ENCODE results near the gene CDRT4. TPM values are rescaled to one million over a fixed set of nuclear protein-coding genes. Genes with fewer than 3 reads are reported as not detected.

Gene CDRT4
- total RNA-seq, 1 donor from 2014 or later = 1.4 TPM

DNA sequence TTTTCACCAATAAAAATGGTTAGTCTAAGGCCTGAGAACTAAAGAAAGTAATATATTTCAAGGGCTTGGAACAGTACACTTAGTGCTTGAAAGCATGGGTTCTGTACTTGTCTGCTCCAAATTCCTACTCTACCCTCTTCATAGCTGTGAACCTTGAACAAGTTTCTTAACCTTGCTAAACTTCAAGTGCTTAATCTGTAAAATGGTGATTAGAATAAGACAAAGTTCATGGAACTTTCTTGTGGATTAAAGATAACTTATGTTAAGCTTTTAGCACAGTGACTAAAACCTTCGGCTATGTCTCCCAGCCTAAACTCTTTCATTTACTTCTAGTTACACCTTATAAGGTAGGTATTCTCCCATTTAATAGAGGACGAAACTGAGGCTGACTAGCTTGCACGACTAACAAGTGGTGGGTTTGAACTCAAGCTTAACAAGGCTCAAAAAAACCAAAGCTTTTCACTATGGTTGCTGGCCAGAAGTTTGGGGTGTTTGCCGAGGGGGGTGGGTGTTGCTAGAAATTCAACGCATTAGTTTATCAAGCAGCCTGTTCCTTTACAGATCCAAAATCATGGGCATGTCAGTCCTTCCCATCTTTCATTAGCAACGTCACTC lies 28.8 kb downstream of the CDRT4 start:
- TF ChIP-seq, protein P1, sequence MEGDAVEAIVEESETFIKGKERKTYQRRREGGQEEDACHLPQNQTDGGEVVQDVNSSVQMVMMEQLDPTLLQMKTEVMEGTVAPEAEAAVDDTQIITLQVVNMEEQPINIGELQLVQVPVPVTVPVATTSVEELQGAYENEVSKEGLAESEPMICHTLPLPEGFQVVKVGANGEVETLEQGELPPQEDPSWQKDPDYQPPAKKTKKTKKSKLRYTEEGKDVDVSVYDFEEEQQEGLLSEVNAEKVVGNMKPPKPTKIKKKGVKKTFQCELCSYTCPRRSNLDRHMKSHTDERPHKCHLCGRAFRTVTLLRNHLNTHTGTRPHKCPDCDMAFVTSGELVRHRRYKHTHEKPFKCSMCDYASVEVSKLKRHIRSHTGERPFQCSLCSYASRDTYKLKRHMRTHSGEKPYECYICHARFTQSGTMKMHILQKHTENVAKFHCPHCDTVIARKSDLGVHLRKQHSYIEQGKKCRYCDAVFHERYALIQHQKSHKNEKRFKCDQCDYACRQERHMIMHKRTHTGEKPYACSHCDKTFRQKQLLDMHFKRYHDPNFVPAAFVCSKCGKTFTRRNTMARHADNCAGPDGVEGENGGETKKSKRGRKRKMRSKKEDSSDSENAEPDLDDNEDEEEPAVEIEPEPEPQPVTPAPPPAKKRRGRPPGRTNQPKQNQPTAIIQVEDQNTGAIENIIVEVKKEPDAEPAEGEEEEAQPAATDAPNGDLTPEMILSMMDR (IDR thresholded peaks at IDR 0.05; ENCODE audit: borderline replicate concordance) = no peak
- Histone ChIP-seq H3K36me3 (no peaks in the 10 kb centered on the region), H3K27me3 (ENCODE audit: low read depth) (no peaks in the 10 kb centered on the region), H3K27ac (replicated peaks) (peak overlapping the region; percentile 87), H3K4me1 (peaks cover 63% of the 10 kb centered on the region), H3K4me3 (no peak overlapping the region), H3K9me3 (replicated peaks) (no peaks in the 10 kb centered on the region)
- intact Hi-C loops (cut with micrococcal nuclease) = no loop called here
- no peak for DNase-seq

DNA sequence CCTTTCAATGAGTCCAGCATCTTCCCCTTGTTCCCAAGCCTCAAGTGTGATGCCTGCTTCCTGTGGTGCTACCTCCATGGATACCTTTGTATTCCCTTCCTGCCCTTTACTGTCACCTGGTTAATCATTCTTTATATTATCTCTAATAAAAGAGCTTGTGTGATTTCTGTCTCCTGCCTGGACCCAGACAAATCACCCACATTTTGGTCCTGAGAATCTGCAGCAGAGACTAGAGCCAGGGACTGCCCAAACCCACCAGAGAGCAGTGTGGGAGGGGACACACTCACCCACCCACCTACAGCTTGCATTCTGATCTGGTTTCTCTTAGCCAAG lies 30.2 kb downstream of the CDRT4 start:
- H3K9me3 ChIP-seq (replicated peaks) = no peaks in the 10 kb centered on the region
- no peak for DNase-seq
- H3K27me3 ChIP-seq (ENCODE audit: low read depth) = no peaks in the 10 kb centered on the region
- peak overlapping the region; percentile 87 for H3K27ac ChIP-seq (replicated peaks)
- H3K4me1 ChIP-seq = peaks cover 68% of the 10 kb centered on the region
- TF ChIP-seq, protein P1 (IDR thresholded peaks at IDR 0.05; ENCODE audit: borderline replicate concordance) = no peak
- no peak overlapping the region for H3K4me3 ChIP-seq
- intact Hi-C loops (cut with micrococcal nuclease) = no loop called here
- H3K36me3 ChIP-seq = no peaks in the 10 kb centered on the region

DNA sequence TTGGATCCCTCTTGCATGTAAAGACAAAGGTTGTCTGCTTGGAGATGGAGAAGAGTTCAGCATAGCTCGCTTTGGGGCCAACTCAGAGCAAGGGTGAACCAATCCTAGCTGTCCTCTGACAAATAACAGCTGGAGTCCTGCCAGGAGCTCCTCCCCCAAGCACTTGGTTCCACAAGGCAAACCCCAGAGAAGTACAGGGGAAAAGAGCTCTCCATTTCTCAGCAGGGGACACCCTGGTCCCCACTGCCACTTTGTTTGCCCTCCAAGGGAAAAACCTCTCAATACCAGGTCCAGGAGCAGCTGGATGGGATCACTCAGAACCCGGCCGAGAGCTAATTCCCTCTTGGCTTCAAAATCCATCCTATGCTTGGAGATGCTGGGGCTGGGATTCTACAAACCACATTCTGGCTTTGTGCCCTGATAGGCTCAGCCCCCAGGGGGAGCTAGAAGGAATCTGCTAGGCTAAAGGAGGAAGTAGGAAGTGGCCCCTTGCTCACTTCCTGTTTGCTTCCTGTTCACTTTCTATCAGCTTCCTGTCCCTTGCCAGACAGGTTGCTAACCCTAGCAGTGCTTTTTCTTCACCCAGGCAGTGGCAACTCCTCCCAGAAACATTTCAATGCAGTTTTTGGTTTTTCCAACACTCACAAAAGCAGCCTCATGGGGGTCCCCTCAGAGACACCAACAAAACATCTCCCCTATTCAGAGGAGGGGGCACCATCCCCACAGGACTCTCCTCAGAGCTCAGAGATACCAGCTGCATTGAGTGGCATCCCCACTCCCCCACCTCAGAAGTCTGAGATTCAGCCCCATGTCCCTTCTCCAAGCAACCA lies 30.7 kb downstream of the CDRT4 start:
- intact Hi-C loops (cut with micrococcal nuclease) = no loop called here
- Histone ChIP-seq H3K27ac (replicated peaks) (peak overlapping the region; percentile 87), H3K4me3 (no peak overlapping the region), H3K4me1 (peaks cover 68% of the 10 kb centered on the region), H3K36me3 (no peaks in the 10 kb centered on the region), H3K27me3 (ENCODE audit: low read depth) (no peaks in the 10 kb centered on the region), H3K9me3 (replicated peaks) (no peaks in the 10 kb centered on the region)
- DNase-seq = peak; percentile 76
- TF ChIP-seq, protein P1 (IDR thresholded peaks at IDR 0.05; ENCODE audit: borderline replicate concordance) = peak; percentile 55

DNA sequence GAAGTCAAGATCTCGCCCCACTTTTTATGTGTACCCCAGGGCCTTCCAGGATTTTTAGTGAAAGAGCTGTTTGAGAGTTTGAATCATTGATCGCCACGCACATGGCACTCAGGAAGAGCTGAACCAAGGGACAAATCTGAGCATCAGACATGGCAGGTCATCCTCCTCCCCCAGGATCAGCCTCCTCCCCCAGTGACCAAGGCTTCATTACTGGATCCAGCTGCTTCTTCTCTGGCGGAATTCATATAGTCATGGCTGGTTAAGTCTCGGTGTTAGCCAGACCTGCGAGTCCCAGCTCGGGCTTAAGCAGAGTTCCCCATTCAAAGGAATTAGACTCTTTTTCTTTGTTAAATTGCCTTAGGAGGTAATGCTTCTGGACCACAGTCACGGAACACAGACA lies 32.5 kb downstream of the CDRT4 start:
- intact Hi-C loops (cut with micrococcal nuclease) = no loop called here
- Histone ChIP-seq H3K36me3 (no peaks in the 10 kb centered on the region), H3K9me3 (replicated peaks) (no peaks in the 10 kb centered on the region), H3K27ac (replicated peaks) (peak overlapping the region; percentile 87), H3K4me1 (peaks cover 63% of the 10 kb centered on the region), H3K27me3 (ENCODE audit: low read depth) (no peaks in the 10 kb centered on the region), H3K4me3 (no peak overlapping the region)
- no peak for DNase-seq
- TF ChIP-seq, protein P1 (IDR thresholded peaks at IDR 0.05; ENCODE audit: borderline replicate concordance) = no peak

DNA sequence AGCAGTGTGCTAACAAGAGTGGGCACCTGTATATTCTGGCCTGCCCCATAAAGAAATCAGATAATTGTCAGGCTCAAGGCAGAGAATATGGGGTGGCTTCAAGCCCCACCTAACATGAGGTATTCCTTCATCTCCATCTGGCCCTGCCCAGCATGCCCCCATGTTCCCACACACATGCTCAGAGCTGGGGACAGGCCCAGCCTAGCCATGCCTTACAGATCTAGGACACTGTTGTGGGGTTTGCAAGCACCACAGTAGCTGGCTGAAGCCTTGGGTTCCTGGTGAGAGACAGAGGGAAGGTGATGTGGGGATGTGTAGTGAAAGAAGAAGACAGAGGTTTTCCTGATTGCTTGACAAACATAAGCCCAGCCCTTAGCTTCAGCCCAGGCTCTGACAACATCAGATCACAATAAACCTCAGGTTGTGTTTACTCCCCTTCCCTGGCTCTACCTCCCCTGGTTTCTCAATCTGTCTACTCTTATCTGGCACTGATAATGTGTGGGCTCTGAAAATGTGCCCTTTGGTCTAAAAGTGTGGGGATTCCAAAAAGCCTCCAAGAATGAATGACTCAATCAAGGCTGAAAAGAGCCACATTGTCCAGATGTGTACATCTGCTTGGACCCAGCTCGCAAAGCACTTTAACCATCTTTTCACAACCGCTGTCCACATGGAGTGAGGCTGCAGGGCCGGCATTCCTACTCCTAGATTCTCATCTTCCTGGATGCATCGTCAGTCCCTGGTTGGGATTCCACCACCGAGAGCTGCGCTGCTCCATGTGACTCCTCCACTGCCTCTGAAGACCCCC lies 34.4 kb downstream of the CDRT4 start:
- H3K27me3 ChIP-seq (ENCODE audit: low read depth) = no peaks in the 10 kb centered on the region
- no peaks in the 10 kb centered on the region for H3K9me3 ChIP-seq (replicated peaks)
- peak overlapping the region; percentile 87 for H3K27ac ChIP-seq (replicated peaks)
- DNase-seq = no peak
- intact Hi-C loops (cut with micrococcal nuclease) = no loop called here
- no peak overlapping the region for H3K4me3 ChIP-seq
- TF ChIP-seq, protein P1 (IDR thresholded peaks at IDR 0.05; ENCODE audit: borderline replicate concordance) = no peak
- peaks cover 53% of the 10 kb centered on the region for H3K4me1 ChIP-seq
- H3K36me3 ChIP-seq = no peaks in the 10 kb centered on the region
